ENCODE measurements around the gene MED29. TPM values are rescaled to one million over a fixed set of nuclear protein-coding genes. Genes with fewer than 3 reads are reported as not detected.

Gene MED29
- polyA plus RNA-seq, 2 of the 4 experiments (the other 2 are of a cell fraction): 47.7 to 57.5 TPM

DNA sequence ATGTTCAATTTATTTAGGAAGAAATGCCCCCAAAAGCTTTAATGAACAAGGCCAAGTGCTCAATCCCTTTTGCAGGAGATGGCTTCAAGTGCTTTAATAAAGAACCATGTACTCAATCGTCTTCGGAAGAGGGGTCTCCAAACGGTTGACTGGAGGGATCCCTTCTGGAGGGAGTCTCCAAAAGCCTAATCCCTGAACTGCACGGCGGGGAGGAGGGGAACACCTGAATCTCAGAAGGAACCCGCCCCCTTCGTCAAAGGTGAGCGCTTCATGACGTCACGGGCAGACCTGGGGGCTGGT is 777 bp upstream of the MED29 start (continued):
- 0 out of 2 replicates have a peak, but pooled peaks have one; percentile 3 for TF ChIP-seq MAZ (IDR thresholded peaks at IDR 0.05; ENCODE audit: borderline replicate concordance, low read depth, low read length)
- TF ChIP-seq CEBPB (IDR thresholded peaks at IDR 0.05): no peak
- no peak for TF ChIP-seq ZC3H11A (IDR thresholded peaks at IDR 0.05)
- no peak for TF ChIP-seq RNF2 (IDR thresholded peaks at IDR 0.05; ENCODE audit: borderline replicate concordance, low read depth)

DNA sequence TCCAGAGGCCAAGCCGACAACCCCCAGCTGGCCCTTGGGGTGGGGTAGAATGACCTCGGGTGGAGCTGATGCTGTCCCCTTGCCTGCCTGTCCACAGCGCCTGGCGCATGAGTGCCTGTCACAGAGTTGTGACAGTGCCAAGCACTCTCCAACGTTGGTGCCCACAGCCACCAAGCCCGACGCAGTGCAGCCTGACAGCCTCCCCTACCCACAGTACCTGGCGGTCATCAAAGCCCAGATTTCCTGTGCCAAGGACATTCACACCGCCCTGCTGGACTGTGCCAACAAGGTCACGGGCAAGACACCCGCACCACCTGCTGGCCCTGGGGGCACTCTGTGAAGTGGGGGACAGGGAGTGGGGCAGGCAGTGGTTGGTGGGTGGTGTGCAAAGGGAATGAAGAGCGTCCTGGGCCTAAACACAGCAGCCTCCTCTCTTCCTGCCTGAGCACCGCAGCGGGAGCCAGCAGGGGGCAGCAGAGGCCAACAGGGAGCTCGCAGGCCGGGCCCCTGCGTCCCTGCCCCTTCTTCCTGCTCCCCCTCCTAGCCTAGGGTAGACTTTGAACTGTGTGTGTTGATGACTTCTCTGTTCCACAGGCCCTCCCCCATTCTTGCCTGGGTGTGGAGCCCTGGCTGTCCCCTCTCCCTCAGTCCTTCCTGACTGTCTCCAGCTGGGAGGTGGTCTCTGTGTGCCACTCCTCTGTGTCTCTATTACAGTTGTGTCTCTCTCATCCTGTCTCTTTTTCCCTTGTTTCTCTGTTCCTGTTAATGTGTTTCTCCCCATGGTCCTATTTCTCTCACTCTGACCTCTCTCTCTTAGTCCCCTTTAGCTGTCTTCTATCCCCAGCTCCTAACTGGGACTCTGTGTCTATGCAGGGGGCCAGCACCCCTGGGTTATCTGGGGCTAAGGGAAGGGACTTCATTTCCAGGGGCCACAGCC is 6.5 kb downstream of the MED29 start:
- 31% methylated on average over 17 of the region's 17 CpGs for WGBS (ENCODE audit: missing lambda C conversion rate)
- Histone ChIP-seq H3K9me3 (no peaks in the 10 kb centered on the region), H3K4me2 (peak overlapping the region; percentile 85), H3K4me1 (peaks cover 56% of the 10 kb centered on the region), H3K4me3 (peak overlapping the region; percentile 22; the same call in 2 of the 3 replicates), H3K27ac (peak overlapping the region; percentile 92 to 99)
- ChIA-PET CTCF (interaction anchor here (0.5 to 21.4 kb wide), 75 partner anchors 7 to 995 kb away, joined by 3 to 484 read pairs (median 4); partner anchors contain the start of genes DLL3, EID2, EID2B and FAM98C), POLR2A (interaction anchor here (0.6 to 3.8 kb wide), 12 partner anchors 10 to 823 kb away, joined by 3 to 122 read pairs (median 8); partner anchors contain the start of genes FBXO17, PLEKHG2, RPS16 and SAMD4B)
- peak; percentile 98 to 99 for DNase-seq (ENCODE audit: low read depth in 1 of 2, low spot score in 1 of 2)
- ATAC-seq: peak; percentile 52 to 84
- FAIRE-seq: peak; percentile 96
- no peak for TF ChIP-seq HDAC2 (IDR thresholded peaks at IDR 0.05)
- TF ChIP-seq CHD4 (IDR thresholded peaks at IDR 0.05; ENCODE audit: borderline replicate concordance): no peak
- TF ChIP-seq HMGXB4 (CRISPR knock-in tag; IDR thresholded peaks at IDR 0.05; ENCODE audit: borderline replicate concordance): no peak
- peak; percentile 33; the same call in 1 of the 2 replicates for TF ChIP-seq ZC3H11A (IDR thresholded peaks at IDR 0.05)
- no peak for TF ChIP-seq E2F6 (IDR thresholded peaks at IDR 0.05; ENCODE audit: borderline replicate concordance, low read depth)
- peak; percentile 86; the same call in 1 of the 2 replicates for TF ChIP-seq POLR2AphosphoS2 (conservative IDR thresholded peaks at IDR 0.05; ENCODE audit: low read length)
- no peak for TF ChIP-seq KDM5A (IDR thresholded peaks at IDR 0.05)
- no peak for TF ChIP-seq FOSL2 (IDR thresholded peaks at IDR 0.05)
- TF ChIP-seq FOSL2 (CRISPR knock-in tag; IDR thresholded peaks at IDR 0.05): peak; percentile 72
- no peak for TF ChIP-seq JUNB (IDR thresholded peaks at IDR 0.05)
- peak; percentile 100 for TF ChIP-seq RAD21 (conservative IDR thresholded peaks at IDR 0.05 in 1 of 2, IDR thresholded peaks at IDR 0.05 in 1 of 2)
- no peak for TF ChIP-seq ZSCAN20 (CRISPR knock-in tag; IDR thresholded peaks at IDR 0.05)
- TF ChIP-seq, protein P1, sequence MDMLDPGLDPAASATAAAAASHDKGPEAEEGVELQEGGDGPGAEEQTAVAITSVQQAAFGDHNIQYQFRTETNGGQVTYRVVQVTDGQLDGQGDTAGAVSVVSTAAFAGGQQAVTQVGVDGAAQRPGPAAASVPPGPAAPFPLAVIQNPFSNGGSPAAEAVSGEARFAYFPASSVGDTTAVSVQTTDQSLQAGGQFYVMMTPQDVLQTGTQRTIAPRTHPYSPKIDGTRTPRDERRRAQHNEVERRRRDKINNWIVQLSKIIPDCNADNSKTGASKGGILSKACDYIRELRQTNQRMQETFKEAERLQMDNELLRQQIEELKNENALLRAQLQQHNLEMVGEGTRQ (IDR thresholded peaks at IDR 0.05): peak; percentile 3; the same call in 1 of the 2 replicates
- no peak for TF ChIP-seq EHF (CRISPR knock-in tag; IDR thresholded peaks at IDR 0.05)
- no peak for TF ChIP-seq REST (IDR thresholded peaks at IDR 0.05)
- no peak for TF ChIP-seq HOXB13 (CRISPR knock-in tag; IDR thresholded peaks at IDR 0.05; ENCODE audit: low read depth)
- peak; percentile 87 to 93 for TF ChIP-seq JUN (IDR thresholded peaks at IDR 0.05)
- TF ChIP-seq NPAS2 (CRISPR knock-in tag; IDR thresholded peaks at IDR 0.05; ENCODE audit: borderline replicate concordance): no peak
- no peak for TF ChIP-seq HOXB5 (CRISPR knock-in tag; IDR thresholded peaks at IDR 0.05)
- no peak for TF ChIP-seq CEBPB (IDR thresholded peaks at IDR 0.05)
- no peak for TF ChIP-seq NR3C1 (IDR thresholded peaks at IDR 0.05)
- no peak; the same call in 1 of the 2 replicates for TF ChIP-seq MYC (IDR thresholded peaks at IDR 0.05; ENCODE audit: borderline replicate concordance, low read length)
- no peak for TF ChIP-seq FOSB (CRISPR knock-in tag; IDR thresholded peaks at IDR 0.05)
- TF ChIP-seq PHF8 (IDR thresholded peaks at IDR 0.05; ENCODE audit: borderline replicate concordance, low read depth): no peak
- peak; percentile 47; the same call in 1 of the 2 replicates for TF ChIP-seq POLR2A (IDR thresholded peaks at IDR 0.05; ENCODE audit: low read length)
- no peak for TF ChIP-seq HES2 (IDR thresholded peaks at IDR 0.05)
- TF ChIP-seq CBX8 (IDR thresholded peaks at IDR 0.05): no peak
- TF ChIP-seq KDM1A (IDR thresholded peaks at IDR 0.05; ENCODE audit: low read depth): no peak
